HG03354 (cell line): ENCODE results near the gene HRCT1.
"Not testable (repeated sequence)": the region's sequence is repeated elsewhere in the genome, so short reads cannot be mapped to it uniquely, and the experiment has no call there.

ENCODE experiments used
- ATAC-seq: cut with Tn5 transposase; IDR thresholded peaks from one replicate; pipeline ENCODE4 v1.9.1; 2021; ENCODE audit warnings: mild to moderate bottlenecking; ENCODE audit not compliant: unreplicated experiment, poor library complexity, severe bottlenecking

Gene HRCT1

DNA sequence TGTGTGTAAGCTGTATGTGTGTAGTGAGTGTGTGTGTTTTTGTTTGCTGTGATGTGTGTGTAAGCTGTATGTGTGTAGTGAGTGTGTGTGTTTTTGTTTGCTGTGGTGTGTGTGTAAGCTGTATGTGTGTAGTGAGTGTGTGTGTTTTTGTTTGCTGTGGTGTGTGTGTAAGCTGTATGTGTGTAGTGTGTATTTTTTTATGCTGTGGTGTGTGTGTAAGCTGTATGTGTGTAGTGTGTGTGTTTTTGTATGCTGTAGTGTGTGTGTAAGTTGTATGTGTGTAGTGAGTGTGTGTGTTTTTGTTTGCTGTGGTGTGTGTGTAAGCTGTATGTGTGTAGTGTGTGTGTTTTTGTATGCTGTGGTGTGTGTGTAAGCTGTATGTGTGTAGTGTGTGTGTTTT is 7.4 kb downstream of the HRCT1 start:
- not testable (repeated sequence) for ATAC-seq

DNA sequence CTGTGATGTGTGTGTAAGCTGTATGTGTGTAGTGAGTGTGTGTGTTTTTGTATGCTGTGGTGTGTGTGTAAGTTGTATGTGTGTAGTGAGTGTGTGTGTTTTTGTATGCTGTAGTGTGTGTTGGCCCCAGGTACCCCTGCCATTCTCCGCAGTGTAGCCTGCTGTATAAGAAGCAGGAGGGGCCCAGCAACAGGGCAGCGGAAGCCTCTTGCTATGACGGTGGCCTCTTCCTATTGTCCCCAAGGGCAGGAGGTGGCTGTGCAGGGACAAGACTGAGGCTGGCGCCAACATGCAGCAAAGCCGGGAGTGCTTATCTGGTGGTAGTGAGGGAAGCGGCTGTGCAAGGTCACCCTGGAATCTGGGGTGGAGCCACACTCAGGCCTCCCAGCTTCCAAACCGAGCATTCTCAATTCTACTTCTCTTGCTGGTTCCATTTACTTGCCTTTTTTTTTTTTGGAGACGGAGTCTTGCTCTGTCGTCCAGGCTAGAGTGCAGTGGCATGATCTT is 8.4 kb downstream of the HRCT1 start:
- no peak for ATAC-seq

DNA sequence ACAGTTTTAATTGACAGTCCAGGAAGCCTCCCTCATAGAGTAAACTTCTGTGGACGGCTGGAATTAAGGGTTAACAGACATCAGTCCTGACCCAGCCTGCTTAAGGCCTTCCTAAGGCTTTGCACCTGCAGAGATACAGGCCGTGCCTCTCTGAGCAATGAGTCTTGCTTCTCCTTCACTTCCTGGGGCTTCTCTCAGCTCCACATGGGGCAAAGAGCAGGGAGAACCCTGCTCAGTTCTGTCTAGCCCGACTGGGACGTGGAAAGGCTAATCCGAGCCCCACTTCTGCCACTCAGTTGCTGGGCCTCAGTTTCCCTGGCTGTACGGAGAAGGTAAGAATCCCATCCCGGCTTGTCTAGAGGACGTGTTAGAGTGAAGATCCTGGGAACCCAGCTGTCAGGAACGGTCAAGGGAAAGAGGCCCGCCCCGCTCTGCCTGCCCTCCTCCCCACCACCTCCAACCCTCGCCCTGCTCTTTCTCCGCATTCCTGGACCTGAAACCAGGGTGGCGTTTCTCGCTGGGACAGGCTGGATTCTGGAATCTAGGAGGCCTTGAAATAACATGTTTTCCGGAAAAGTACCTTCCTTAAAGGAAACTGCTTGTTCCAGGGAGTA is 9.8 kb downstream of the HRCT1 start:
- no peak for ATAC-seq

- no peak for ATAC-seq
Observed at GRCh38 chr9:35917261-35917660, 11.3 kb downstream of the HRCT1 start.

GRCh38 chr9:35918780-35919179 is 12.8 kb downstream of the HRCT1 start:
- no peak for ATAC-seq

DNA sequence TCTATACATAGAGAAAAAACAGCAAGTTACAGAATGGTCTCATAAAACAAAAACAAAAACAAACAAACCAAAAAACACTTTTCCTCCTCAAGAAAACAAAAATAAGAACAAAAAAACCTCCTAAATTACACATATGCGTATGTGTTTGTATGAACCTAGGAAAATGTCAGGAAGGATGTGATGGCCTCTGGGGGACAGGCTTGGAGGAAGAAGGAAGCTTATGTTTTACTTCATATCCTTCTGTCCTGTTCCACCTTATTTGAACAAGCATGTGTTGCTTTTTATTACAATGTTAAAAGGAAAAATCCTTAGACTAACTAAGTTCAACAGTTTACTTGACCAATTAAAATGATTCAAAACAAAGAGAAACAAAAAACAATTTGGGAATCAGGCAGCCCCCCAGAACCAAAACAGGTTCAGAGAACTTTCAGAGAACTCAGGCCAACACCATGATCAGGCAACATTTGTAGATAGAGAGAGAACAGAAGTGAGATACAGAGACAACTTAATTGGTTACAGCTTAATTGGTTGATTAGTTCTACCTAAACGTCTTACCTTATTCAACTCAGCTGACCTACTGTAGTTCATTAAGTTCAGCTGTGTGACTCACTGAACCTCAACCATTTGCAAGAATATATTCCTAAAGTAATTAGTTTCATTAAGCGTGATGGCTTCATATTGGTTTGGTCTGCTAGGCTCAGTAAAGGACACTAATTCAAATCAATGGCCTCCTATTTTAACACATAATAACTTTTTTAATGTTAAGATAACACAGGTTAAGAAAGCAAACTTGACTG is 13.4 kb downstream of the HRCT1 start:
- ATAC-seq, result no peak

DNA sequence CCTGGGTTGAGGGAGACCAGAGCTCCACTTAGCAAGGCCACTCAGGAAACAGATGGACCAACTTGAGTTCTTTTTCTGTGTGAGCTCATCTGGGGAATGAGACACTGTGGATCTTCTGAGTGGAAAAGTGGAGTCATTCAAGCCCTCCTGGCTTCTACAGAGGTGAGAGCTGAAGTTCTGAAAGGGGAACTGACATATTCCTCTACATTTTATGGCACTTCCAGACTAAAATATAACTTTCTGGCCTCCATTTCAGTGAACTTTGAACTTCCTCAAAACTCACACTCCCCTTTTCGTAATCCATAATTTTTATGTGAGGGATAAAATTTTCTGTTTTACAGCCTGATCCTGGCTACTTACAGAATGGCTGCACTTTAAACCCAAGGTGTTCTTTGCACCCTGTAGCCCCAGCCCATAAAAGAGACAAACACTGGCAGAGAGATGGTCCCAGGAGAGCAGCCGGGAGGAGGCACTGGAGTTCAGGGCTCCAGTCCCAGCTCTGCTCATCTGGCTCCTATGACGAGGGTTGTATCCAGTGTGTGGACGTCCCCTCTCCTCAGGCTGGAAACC is 14.1 kb downstream of the HRCT1 start:
- ATAC-seq, result no peak

DNA sequence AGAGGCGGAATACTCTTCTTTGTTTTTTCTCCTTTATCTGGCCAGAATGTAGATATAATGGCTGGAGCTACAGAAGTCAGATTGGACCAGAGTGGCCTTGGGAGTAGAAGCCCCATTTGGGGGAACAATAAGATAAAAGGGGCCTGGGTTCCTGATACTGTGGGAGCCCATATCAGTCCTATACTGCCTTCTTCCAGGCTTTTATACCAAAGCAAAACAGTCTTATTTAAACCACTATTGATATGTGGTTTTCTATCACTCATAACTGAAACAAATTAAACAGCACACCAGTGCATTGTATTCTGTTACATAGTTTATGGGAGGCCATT is 17.6 kb downstream of the HRCT1 start:
- no peak for ATAC-seq

GRCh38 chr9:35923927-35924763 is 18.1 kb downstream of the HRCT1 start:
- ATAC-seq, result no peak

DNA sequence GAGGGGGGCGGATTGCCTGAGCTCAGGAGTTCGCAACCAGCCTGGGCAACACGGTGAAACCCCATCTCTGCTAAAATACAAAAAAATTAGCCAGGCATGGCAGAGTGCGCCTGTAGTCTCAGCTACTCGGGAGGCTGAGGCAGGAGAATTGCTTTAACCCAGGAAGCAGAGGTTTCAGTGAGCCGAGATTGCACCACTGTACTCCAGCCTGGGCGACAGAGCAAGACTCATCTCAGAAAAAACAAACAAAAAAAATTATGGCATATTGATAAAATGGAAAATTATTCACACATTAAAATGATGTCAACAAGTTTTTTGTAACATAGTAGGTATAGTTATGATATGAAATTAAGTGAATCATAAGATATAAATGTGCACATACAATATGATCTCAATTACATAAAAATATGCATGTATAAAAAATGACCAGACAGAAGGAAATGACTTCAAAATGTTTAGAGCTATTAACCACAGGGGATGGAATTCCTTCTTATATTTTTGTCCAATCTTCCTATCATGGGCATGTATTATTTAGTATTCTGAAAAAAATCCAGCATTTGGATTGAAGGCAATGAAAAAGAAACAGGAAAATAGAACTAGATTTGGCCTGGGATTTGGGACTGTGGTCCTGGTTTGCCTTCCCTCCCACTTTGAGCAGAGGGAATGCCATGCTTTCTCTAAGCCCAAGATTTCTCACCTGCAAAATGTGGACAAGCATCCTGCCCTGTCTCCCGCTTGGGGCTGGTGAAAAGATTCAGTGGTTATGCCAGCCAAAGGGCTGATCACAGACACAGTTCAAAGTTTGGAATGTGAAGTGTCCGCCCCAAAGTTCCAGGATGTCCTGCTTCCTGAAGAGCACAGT is 22.8 kb downstream of the HRCT1 start:
- no peak for ATAC-seq

GRCh38 chr9:35929453-35929718 is 23.4 kb downstream of the HRCT1 start:
- ATAC-seq, result no peak

DNA sequence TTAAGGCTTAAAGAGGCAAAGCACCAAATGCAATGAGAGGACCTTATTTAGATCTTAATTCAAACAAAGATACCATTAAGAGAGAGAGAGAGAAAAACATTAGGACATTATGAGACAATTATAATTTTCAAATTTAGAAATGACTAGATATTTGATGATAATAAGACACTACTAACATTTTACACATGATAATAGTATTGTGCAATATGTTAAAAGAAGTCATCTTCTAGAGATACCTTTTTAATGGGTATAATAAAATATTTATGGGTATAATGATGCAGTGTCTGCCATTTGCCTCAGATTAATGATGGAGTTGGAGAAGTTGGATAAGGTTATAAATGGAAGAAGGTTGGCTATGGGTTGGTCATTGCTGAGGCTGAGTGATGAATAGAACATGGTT is 24.5 kb downstream of the HRCT1 start:
- ATAC-seq, result no peak

DNA sequence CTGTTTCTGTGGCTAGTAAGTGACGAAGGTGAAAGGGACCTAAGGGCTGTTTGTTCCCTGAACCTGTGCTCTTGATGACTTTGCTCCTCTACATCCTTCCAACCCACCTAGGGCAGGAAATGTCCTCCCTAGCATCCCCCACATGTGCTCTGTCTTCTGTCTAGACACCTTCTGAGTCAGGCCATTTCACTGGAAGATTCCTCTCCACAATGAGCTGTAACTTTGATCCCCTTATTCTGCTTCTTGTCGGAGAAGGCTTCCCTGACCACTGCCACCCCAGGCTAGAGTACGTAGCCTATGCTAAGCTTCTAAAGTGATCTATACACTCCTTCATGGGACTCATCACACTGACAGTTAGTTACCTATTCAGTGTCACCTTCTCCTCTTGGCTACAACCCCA is 25.0 kb downstream of the HRCT1 start:
- ATAC-seq, result no peak

DNA sequence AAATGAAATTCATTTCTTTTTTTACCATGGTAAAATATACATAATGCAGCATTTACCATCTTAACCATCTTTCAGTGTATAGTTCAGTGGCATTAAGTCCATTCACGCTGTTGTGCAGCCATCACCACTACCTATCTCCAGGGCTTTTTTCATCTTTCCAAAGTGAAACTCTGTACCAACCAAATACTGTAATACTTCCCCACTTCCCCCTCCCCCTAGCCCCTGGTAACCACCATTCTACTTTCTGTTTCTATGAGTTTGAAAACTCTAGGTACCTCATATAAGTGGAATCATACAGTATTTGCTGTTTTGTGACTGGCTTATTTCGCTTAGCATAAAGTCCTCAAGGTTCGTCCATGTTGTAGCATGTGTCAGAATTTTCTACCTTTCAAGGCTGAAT is 26.7 kb downstream of the HRCT1 start:
- no peak for ATAC-seq

DNA sequence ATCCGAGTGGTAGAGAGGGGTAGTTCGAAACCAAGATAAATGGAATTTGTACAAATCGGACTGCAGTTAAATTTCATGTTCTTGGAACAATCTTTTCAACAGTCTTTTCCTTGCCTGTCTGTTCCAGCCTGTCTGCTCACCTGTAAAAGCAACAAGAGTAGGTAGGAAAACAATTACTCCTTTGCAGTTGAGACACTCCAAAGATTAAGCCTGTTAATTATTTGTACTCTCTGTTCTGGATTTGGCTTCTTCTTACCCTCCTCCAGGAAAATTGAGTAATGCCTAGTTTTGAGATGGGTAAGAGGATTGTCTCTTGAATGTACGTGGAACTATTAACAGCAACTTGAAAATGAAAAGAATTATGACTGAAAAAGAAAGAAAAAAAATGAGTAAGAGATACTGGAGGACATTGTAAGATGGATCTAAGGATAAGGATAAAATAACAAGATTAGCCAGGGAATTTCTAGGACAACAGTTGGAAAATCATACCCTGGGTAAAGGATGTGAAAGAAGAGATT is 27.6 kb downstream of the HRCT1 start:
- ATAC-seq, result no peak

GRCh38 chr9:35934069-35934468 is 28.1 kb downstream of the HRCT1 start:
- ATAC-seq, result not testable (repeated sequence)

GRCh38 chr9:35935261-35935660 is 29.3 kb downstream of the HRCT1 start:
- ATAC-seq, result no peak

GRCh38 chr9:35935755-35936509 is 29.9 kb downstream of the HRCT1 start:
- no peak for ATAC-seq

- ATAC-seq, result no peak
Observed at GRCh38 chr9:35937227-35937626, 31.2 kb downstream of the HRCT1 start.
